HepG2 (cell line): ENCODE results near the gene SPOCD1. TPM values are rescaled to one million over a fixed set of nuclear protein-coding genes. Genes with fewer than 3 reads are reported as not detected.
A peak's percentile ranks its signal among the peaks of the same experiment; 100 is the strongest.

ENCODE experiments used
- ATAC-seq: fragments of 200-7000 bp; cut with Tn5 transposase; 3 replicates; pipeline ENCODE4 v1.9.1; 2020; ENCODE audit warnings: mild to moderate bottlenecking, moderate library complexity
- BruUV-seq: library from RNA; stranded (reverse); fragments of 400-500 nt; replicated peaks from 2 replicates; lab custom pipeline; 2021; lab: Mats Ljungman, UMichigan
- CTCF ChIA-PET: fragments of 300-600 bp; formaldehyde crosslinking; extraction: SDS; loops from one replicate; lab custom pipeline; 2021; ENCODE audit warnings: low total read pairs, inconsistent platforms, low intra/inter-chr PET ratio; lab: Yijun Ruan, JAX
- POLR2A ChIA-PET: fragments of 350-600 bp; sonication (Branson Sonifier 250); formaldehyde crosslinking; loops from one replicate; lab custom pipeline; 2020; ENCODE audit warnings: antibody characterized with exemption, inconsistent platforms; lab: Yijun Ruan, JAX
- DNase-seq: peaks from one replicate; pipeline ENCODE4 v3.0.0-alpha.2; 2015; ENCODE audit warnings: low spot score
- FAIRE-seq: peaks from 3 replicates; lab custom pipeline; 2011; peaks lifted over from hg19 to GRCh38; lab: Jason Lieb, UNC
- H2AFZ ChIP-seq: one replicate; pipeline ENCODE4 v1.6.1; 2011; ENCODE audit warnings: low read length, inconsistent platforms
- H3K27ac ChIP-seq: fragments of 300-600 bp; 3 replicates; pipeline ENCODE4 v1.8.0; 2011; ENCODE audit warnings: mixed run types, mild to moderate bottlenecking, mixed read lengths, low read length, inconsistent platforms; ENCODE audit not compliant: insufficient read depth; ENCODE audit errors: extremely low read length
- H3K27me3 ChIP-seq, 2 experiments: fragments of 200-600 bp in 1 of 2; 2 replicates in 1 of 2; 3 replicates in 1 of 2; pipeline versions ENCODE4 v1.6.0 to v1.8.0; 2011; ENCODE audit warnings: low read length in 2 of 2, mild to moderate bottlenecking in 2 of 2, moderate library complexity in 2 of 2, inconsistent platforms in 1 of 2; ENCODE audit not compliant: insufficient read depth in 2 of 2, control insufficient read depth in 1 of 2
- H3K36me3 ChIP-seq, 2 experiments: fragments of 200-600 bp in 1 of 2; replicated peaks in 1 of 2; 2 replicates in 1 of 2; 3 replicates in 1 of 2; pipeline versions ENCODE4 v1.5.1 to v1.8.0; 2011; ENCODE audit warnings: low read length in 2 of 2, inconsistent platforms in 1 of 2; ENCODE audit not compliant: insufficient read depth in 2 of 2, control insufficient read depth in 1 of 2
- H3K4me1 ChIP-seq: 2 replicates; pipeline ENCODE4 v1.5.1; 2012; ENCODE audit warnings: low read length, inconsistent platforms; ENCODE audit not compliant: insufficient read depth
- H3K4me2 ChIP-seq: 2 replicates; pipeline ENCODE4 v1.6.0; 2011; ENCODE audit warnings: low read depth, low read length, inconsistent platforms
- H3K4me3 ChIP-seq, 3 experiments: fragments of 200-600 bp in 1 of 3; sonication (generic), shearing (Covaris generic) in 1 of 3; replicated peaks in 1 of 3; 2 replicates each; pipeline ENCODE4 v1.5.1; 2011 to 2016; ENCODE audit warnings: low read length in 3 of 3, inconsistent platforms in 2 of 3, low read depth in 2 of 3, mild to moderate bottlenecking in 2 of 3, control low read depth in 1 of 3, mixed read lengths in 1 of 3; ENCODE audit not compliant: insufficient read depth in 1 of 3
- H3K79me2 ChIP-seq: one replicate; pipeline ENCODE4 v1.6.1; 2011; ENCODE audit warnings: low read length, inconsistent platforms; ENCODE audit not compliant: insufficient read depth
- H3K9ac ChIP-seq: 2 replicates; pipeline ENCODE4 v1.6.0; 2011; ENCODE audit warnings: mild to moderate bottlenecking, low read depth, low read length, inconsistent platforms; ENCODE audit not compliant: insufficient read depth
- H3K9me3 ChIP-seq: 2 replicates; pipeline ENCODE4 v1.5.1; 2012; ENCODE audit warnings: mild to moderate bottlenecking, low read length
- H4K20me1 ChIP-seq: 2 replicates; pipeline ENCODE4 v1.6.0; 2011; ENCODE audit warnings: inconsistent platforms, mild to moderate bottlenecking, low read length, moderate library complexity; ENCODE audit not compliant: insufficient read depth
- CEBPG ChIP-seq: IDR thresholded peaks from 2 replicates; pipeline ENCODE4 v1.6.1; 2016
- FOXK2 ChIP-seq: fragments of 450-650 bp; IDR thresholded peaks from 2 replicates; pipeline ENCODE4 v1.6.1; 2016
- ZBTB26 ChIP-seq: IDR thresholded peaks from 2 replicates; pipeline ENCODE4 v1.6.1; 2016; ENCODE audit warnings: missing compliant biosample characterization, missing genetic modification reagents, borderline replicate concordance
- ZNF629 ChIP-seq: sonication (generic); formaldehyde crosslinking; conservative IDR thresholded peaks from 2 replicates; pipeline ENCODE4 v1.5.0; 2020; ENCODE audit warnings: missing genetic modification reagents
- WGBS: methylation state at CpG from one replicate; pipeline ENCODE4 v1.1.6; 2017; ENCODE audit warnings: low lambda C conversion rate; 5-methylcytosine and 5-hydroxymethylcytosine counted together
- in situ Hi-C: cut with HindIII; loops from 2 replicates; pipeline ENCODE4 v1.10.0; 2017; ENCODE audit warnings: low pct_unique_long_range_greater_than_20kb; ENCODE audit not compliant: extremely low pct_ligation_motif_present
- intact Hi-C: fragments of 100-400 bp; cut with micrococcal nuclease; formaldehyde crosslinking; loops from one replicate; pipeline ENCODE4 v1.10.0; 2022; ENCODE audit not compliant: unreplicated experiment
- polyA plus RNA-seq, 8 experiments: library from polyadenylated mRNA; depleted of rRNA in 3 of 8; stranded (reverse) in 7 of 8; unstranded in 1 of 8; fragments of >200 nt; fragmentation: Illumina TruSeq in 4 of 8; extraction: Trizol in 4 of 8; gene quantifications; 2 replicates each; pipeline versions ENCODE4 v1.2.1 to v1.2.3, GENCODE V29; 2011 to 2016; ENCODE audit warnings: low read depth in 4 of 8, missing spikeins in 1 of 8, mixed read lengths in 1 of 8; ENCODE audit not compliant: insufficient read depth in 1 of 8
- total RNA-seq, 5 experiments: library from RNA; depleted of rRNA; stranded (reverse); fragments of >200 nt; fragmentation: Illumina TruSeq; extraction: Trizol; gene quantifications; 2 replicates each; pipeline ENCODE4 v1.2.3, GENCODE V29; 2016; ENCODE audit warnings: low read depth in 1 of 5

The SPOCD1 gene
- total and polyA plus RNA-seq, 2 of the 13 experiments (the other 11 are each of a cell fraction or from before 2014, with no cell fraction given), result 0.24 to 0.29 TPM

- no peak overlapping the region for H3K9ac ChIP-seq
- ChIA-PET CTCF (no interaction called here), POLR2A (no interaction called here)
- DNase-seq (no peak), FAIRE-seq (no peak), ATAC-seq (no peak)
- no peaks in the 10 kb centered on the region for H3K79me2 ChIP-seq
- peaks cover 4 to 19% of the 10 kb centered on the region in 2 experiments; a peak in 3 of 5 replicates for H3K27me3 ChIP-seq
- no peak overlapping the region for H3K4me3 ChIP-seq
- in situ Hi-C loops, result no loop called here
- no peaks in the 10 kb centered on the region for H3K9me3 ChIP-seq
- H3K27ac ChIP-seq, result no peak overlapping the region
- 44% methylated on average over 2 of the region's 2 CpGs for WGBS
- intact Hi-C loops, result no loop called here
- no peak overlapping the region for H2AFZ ChIP-seq
- no TSS peak for BruUV-seq
- H3K4me2 ChIP-seq, result no peak overlapping the region
- no peaks in the 10 kb centered on the region for H3K4me1 ChIP-seq
- TF ChIP-seq FOXK2 (peak; percentile 5; the same call in 1 of the 2 replicates), CEBPG (CRISPR knock-in tag) (no peak)
- H3K36me3 ChIP-seq, result no peaks in the 10 kb centered on the region
- H4K20me1 ChIP-seq, result no peaks in the 10 kb centered on the region
Measured at GRCh38 chr1:31803610-31804009, 12.2 kb downstream of the SPOCD1 start.

DNA sequence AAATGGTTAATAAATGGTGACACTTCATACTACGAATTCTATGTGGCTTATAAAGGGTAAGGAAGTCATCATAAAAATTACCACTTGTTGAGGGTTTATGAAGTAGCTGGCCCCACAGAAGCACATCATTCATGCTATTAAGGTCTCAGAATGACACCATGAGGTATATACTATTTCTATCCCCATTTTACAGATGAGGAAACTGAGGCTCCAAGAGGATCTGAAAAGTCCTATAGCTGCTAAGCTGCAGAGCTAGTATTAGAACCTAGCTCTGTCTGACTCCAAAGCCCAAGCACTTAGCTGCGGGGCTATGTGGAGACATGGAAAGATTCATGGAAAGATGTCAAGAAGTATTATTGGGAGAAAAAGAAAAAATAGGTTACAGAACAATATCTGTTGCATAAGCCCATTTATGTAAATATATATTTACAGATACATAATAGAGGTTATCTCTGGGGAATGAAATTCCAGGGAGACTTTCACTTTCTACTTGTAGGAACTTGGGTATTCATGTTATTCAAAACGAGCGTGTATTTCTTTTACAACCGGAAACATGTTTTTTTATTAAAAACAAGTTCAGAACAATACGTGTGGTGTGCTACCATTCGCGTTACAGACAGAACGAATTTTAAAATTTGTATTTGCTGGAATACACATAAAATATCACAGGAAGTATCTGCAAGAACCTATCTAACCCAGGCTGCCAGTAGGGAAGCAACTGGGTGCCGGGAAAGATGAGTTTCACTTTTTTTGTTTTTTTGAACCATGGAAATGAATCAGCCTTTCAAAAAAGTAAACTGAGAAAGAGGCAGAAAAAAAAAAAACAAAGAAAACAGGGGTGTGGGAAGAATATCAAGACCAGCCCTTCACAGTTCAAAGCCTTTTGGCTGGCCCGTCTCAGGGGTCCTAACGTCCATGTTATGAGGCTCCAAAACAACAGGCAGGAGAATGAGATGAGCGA, 13.4 kb downstream of the SPOCD1 start:
- Histone ChIP-seq H3K27ac (no peak overlapping the region), H3K9me3 (no peaks in the 10 kb centered on the region), H3K4me3 (no peak overlapping the region), H3K79me2 (no peaks in the 10 kb centered on the region), H4K20me1 (no peaks in the 10 kb centered on the region), H3K36me3 (no peaks in the 10 kb centered on the region), H3K9ac (no peak overlapping the region), H3K4me2 (no peak overlapping the region), H3K27me3 (peaks cover 4 to 31% of the 10 kb centered on the region in 2 experiments; a peak in 4 of 5 replicates), H3K4me1 (no peaks in the 10 kb centered on the region), H2AFZ (no peak overlapping the region)
- in situ Hi-C loops, result no loop called here
- ChIA-PET POLR2A (interaction anchor here (0.6 kb wide), 1 partner anchor 211 kb away, joined by 3 read pairs; the partner anchor contains the start of gene KHDRBS1), CTCF (no interaction called here)
- 49% methylated on average over 13 of the region's 13 CpGs for WGBS
- intact Hi-C loops, result no loop called here
- FAIRE-seq (no peak), DNase-seq (no peak), ATAC-seq (no peak)
- BruUV-seq, result no TSS peak
- TF ChIP-seq ZBTB26 (CRISPR knock-in tag), result no peak
- peak; percentile 64 for TF ChIP-seq ZNF629 (CRISPR knock-in tag)
